Esophagus squamous epithelium (tissue), 5 donors: ENCODE results near the gene RMND5A. TPM values are rescaled to one million over a fixed set of nuclear protein-coding genes. Genes with fewer than 3 reads are reported as not detected.

ENCODE experiments used
- DNase-seq: peaks from one replicate; lab custom pipeline; 2025; lab: John Stamatoyannopoulos, UW
- H3K27ac ChIP-seq, 4 donors: fragments of 200-600 bp; sonication (generic); one replicate each; pipeline ENCODE4 v1.5.1; 2016 to 2019; ENCODE audit warnings: mild to moderate bottlenecking in 1 of 4
- H3K27me3 ChIP-seq, 4 donors: fragments of 200-600 bp; sonication (generic); 1 replicate in 3 of 4; 2 replicates in 1 of 4; pipeline versions ENCODE4 v1.5.1 to v1.6.0; 2017 to 2021; ENCODE audit warnings: antibody characterized with exemption in 1 of 4
- H3K36me3 ChIP-seq, 3 donors: fragments of 200-600 bp; sonication (generic); one replicate each; pipeline ENCODE4 v1.5.1; 2016 to 2019
- H3K4me1 ChIP-seq, 3 donors: fragments of 200-600 bp; sonication (generic); one replicate each; pipeline ENCODE4 v1.5.1; 2017 to 2019
- H3K4me3 ChIP-seq, 4 donors: fragments of 200-600 bp; sonication (generic); 1 replicate in 3 of 4; 2 replicates in 1 of 4; pipeline ENCODE4 v1.5.1; 2016 to 2019; ENCODE audit warnings: mild to moderate bottlenecking in 2 of 4, moderate library complexity in 1 of 4
- H3K9me3 ChIP-seq, 3 donors: fragments of 200-600 bp; sonication (generic); one replicate each; pipeline ENCODE4 v1.5.1; 2016 to 2019
- POLR2A ChIP-seq, 4 donors: fragments of 450-650 bp; IDR thresholded peaks; one replicate each; pipeline ENCODE4 v1.6.1; 2017; ENCODE audit warnings: antibody characterized with exemption in 4 of 4, mild to moderate bottlenecking in 4 of 4, moderate library complexity in 3 of 4
- WGBS, 2 donors: methylation state at CpG; one replicate each; pipeline ENCODE4 v1.1.5; 2018; 5-methylcytosine and 5-hydroxymethylcytosine counted together
- intact Hi-C: fragments of 100-400 bp; cut with DNase I; formaldehyde crosslinking; loops from one replicate; pipeline ENCODE4 v1.15.0; 2022
- total RNA-seq, 4 donors: library from RNA; depleted of rRNA; stranded (reverse); fragments of >200 nt; gene quantifications; one replicate each; pipeline ENCODE4 v1.1.0, GENCODE V29; 2016
- TF ChIP-seq, protein P1 (sequence below), 6 experiments: fragments of 450-650 bp in 4 of 6; fragments of 200-600 bp in 2 of 6; sonication (generic) in 2 of 6; IDR thresholded peaks; one replicate each; pipeline ENCODE4 v1.5.1; 2016 to 2019; ENCODE audit warnings: antibody characterized with exemption in 6 of 6, mild to moderate bottlenecking in 4 of 6, moderate library complexity in 4 of 6
- donor health status: DM: yes; HTN: yes; CAD: no.

RMND5A gene
- total RNA-seq, 4 donors from 2014 or later: 36.0 to 65.4 (median 48.7) TPM

DNA sequence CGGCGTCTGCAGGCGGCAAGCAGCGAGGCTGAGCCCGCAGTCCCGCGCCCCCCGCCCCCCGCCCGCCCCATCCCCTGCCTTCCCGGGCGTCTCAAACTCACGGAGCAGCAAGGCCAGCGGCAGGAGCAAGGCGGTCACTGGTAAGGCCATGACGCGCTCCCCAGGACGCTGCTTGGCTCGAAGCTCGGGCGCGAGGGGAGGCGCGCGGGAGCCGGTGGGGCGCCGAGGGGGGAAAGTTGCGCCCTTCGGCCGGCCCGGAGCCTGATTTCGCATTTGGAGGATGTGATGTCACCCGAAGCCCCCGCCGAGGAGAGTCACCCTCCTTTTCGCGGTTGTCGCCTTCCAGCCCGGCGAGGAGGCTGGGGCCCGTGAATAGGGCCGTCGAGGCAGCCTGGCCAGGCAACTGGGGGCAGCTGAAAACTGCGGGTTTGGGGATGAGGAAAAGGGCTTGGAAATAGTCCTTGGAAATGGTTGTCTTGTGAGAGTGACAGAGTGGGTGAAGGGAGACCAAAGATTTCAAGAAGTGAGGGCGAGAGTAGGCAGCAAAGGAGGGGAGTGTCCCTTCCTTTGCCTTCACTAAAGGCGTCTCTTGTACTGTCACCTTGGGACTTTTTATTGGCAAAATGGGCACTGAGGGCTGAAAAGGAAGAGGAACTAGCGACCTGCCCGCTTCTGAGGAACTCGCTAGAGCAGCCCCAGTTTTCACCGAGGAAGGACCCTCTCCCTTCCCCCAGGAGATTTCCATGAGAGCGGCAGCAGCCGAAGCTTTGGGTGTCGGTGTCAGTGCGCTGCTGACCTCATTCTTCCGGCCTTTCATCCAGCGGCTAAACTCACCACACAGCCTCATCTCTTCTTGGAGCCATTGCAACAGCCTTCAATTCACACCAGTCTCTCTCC lies 70.8 kb downstream of the RMND5A start, which contains the start of gene CD8A:
TSS of gene CD8A (minus strand) at position 238 of the 897 bp plus-strand sequence. CDS start at position 150, 88 bp downstream.
- WGBS, 2 donors: 3 to 20% methylated on average over 13 to 20 of the region's 57 CpGs
- Histone ChIP-seq H3K9me3 (no peaks in the 10 kb centered on the region), H3K27me3 (peaks cover 18 to 88% (median 27%) of the 10 kb centered on the region in 4 donors), H3K36me3 (no peaks in the 10 kb centered on the region), H3K4me3 (peak within 1 kb of the TSS; percentile 1 to 49 (median 20)), H3K27ac (peak within 1 kb of the TSS in 2 of 4 donors; percentile 0 to 59), H3K4me1 (peaks cover 13 to 37% (median 24%) of the 10 kb centered on the region in 3 donors)
- DNase-seq: no peak
- no peak for TF ChIP-seq POLR2A (IDR thresholded peaks at IDR 0.05)
- TF ChIP-seq, protein P1, sequence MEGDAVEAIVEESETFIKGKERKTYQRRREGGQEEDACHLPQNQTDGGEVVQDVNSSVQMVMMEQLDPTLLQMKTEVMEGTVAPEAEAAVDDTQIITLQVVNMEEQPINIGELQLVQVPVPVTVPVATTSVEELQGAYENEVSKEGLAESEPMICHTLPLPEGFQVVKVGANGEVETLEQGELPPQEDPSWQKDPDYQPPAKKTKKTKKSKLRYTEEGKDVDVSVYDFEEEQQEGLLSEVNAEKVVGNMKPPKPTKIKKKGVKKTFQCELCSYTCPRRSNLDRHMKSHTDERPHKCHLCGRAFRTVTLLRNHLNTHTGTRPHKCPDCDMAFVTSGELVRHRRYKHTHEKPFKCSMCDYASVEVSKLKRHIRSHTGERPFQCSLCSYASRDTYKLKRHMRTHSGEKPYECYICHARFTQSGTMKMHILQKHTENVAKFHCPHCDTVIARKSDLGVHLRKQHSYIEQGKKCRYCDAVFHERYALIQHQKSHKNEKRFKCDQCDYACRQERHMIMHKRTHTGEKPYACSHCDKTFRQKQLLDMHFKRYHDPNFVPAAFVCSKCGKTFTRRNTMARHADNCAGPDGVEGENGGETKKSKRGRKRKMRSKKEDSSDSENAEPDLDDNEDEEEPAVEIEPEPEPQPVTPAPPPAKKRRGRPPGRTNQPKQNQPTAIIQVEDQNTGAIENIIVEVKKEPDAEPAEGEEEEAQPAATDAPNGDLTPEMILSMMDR (IDR thresholded peaks at IDR 0.05): no peak
- intact Hi-C loops: no loop called here

DNA sequence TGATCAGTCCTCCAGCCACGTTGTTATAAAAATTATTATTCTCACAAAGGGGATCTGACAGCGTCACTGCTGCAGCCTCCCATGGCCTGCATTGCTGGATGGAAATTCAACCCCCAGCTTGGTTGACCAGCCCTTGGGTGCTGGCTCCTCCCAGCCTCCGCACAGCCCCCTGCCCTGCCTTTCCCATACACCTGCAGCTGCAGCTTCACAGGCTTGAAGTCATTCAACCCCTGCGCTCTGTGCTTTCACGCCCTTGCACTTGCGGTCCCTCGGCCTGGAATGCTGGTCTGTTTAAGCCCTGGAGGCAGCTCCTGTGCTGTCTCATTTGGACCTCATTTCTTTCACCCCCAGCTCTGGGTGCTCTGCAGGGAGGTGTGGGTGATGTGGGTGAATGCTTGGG lies 71.5 kb downstream of the RMND5A start:
- 42 to 52% methylated on average over 4 to 7 of the region's 7 CpGs for WGBS, 2 donors
- Histone ChIP-seq H3K27ac (peak overlapping the region in 2 of 4 donors; percentile 0 to 59), H3K27me3 (peaks cover 18 to 82% (median 27%) of the 10 kb centered on the region in 4 donors)

DNA sequence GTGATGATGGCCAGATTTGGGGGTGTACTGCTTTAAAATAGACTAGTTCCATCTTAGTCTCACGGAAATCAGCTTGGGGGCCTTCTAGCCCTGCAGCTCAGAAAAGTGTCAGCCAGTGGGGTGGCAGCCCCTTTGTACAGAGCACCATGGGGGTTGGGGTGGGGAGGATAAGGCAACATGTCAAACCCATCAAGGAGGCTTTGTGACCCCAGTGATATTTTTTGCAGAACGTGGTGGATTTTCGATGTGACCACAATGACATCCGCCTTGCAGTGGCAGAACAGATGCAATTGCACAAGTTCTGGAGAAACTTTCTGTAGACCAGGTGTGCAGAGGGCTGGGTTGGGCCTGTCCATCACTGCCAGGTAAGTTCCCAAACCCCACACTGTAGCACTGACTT lies 73.7 kb downstream of the RMND5A start:
- TF ChIP-seq, protein P1 (IDR thresholded peaks at IDR 0.05): no peak
- no peak for TF ChIP-seq POLR2A (IDR thresholded peaks at IDR 0.05)
- H3K27ac ChIP-seq: no peak overlapping the region
- H3K27me3 ChIP-seq: peaks cover 18 to 63% (median 26%) of the 10 kb centered on the region in 4 donors
- 70 to 80% methylated on average over 4 of the region's 4 CpGs for WGBS, 2 donors
- intact Hi-C loops: no loop called here
- H3K4me3 ChIP-seq: no peak overlapping the region
- no peak for DNase-seq
- H3K36me3 ChIP-seq: no peaks in the 10 kb centered on the region
- peaks cover 0 to 14% (median 9%) of the 10 kb centered on the region in 3 donors for H3K9me3 ChIP-seq
- H3K4me1 ChIP-seq: peaks cover 13 to 30% (median 22%) of the 10 kb centered on the region in 3 donors

More for the DNA sequence above, 71.5 kb downstream of the RMND5A start:
- peaks cover 0 to 4% (median 3%) of the 10 kb centered on the region in 3 donors for H3K9me3 ChIP-seq
- intact Hi-C loops: no loop called here
- peak overlapping the region in 2 of 4 donors; percentile 34 to 49 for H3K4me3 ChIP-seq
- peaks cover 13 to 37% (median 24%) of the 10 kb centered on the region in 3 donors for H3K4me1 ChIP-seq
- no peaks in the 10 kb centered on the region for H3K36me3 ChIP-seq
- no peak for TF ChIP-seq POLR2A (IDR thresholded peaks at IDR 0.05)
- TF ChIP-seq, protein P1 (IDR thresholded peaks at IDR 0.05): no peak
- DNase-seq: no peak

DNA sequence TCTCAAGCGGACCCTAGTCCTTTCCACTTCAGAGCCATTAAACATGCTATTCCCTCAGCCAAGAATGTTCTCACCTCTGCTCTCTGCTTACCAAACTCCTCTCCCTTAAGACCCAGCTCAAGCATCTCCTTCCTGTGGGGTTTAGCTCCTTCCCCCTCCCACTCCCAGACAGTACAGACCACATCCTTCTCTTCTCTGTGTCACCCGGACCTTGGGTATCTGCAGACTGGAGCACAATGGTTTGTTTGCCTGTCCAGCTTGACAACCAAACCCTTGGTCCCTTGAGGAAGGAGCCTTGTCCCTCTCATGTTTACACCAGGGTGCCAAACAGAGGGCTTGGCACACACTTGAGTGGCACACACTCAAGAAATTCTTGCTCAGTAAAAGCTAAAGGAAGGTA lies 74.8 kb downstream of the RMND5A start:
- peaks cover 0 to 14% (median 9%) of the 10 kb centered on the region in 3 donors for H3K9me3 ChIP-seq
- TF ChIP-seq, protein P1 (IDR thresholded peaks at IDR 0.05): no peak
- no peak for TF ChIP-seq POLR2A (IDR thresholded peaks at IDR 0.05)
- H3K27me3 ChIP-seq: peaks cover 12 to 52% (median 19%) of the 10 kb centered on the region in 4 donors
- DNase-seq: no peak
- H3K27ac ChIP-seq: no peak overlapping the region
- peaks cover 2 to 19% (median 12%) of the 10 kb centered on the region in 3 donors for H3K4me1 ChIP-seq
- no peaks in the 10 kb centered on the region for H3K36me3 ChIP-seq
- no peak overlapping the region for H3K4me3 ChIP-seq
- 68 to 74% methylated on average over 2 of the region's 2 CpGs for WGBS, 2 donors
- intact Hi-C loops: no loop called here
